ENCODE data around the gene GSPT1.
"Not testable (repeated sequence)": the region's sequence is repeated elsewhere in the genome, so short reads cannot be mapped to it uniquely, and the experiment has no call there.

The GSPT1 gene

GRCh38 chr16:11851294-11852091, 64.3 kb downstream of the GSPT1 start, which contains the start of gene RSL1D1:
Gene RSL1D1 (minus strand): TSS chr16:11851542. CDS start chr16:11851512, 30 bp downstream.
- DNase-seq: peak; percentile 90

- no peak for DNase-seq
These were observed 66.9 kb downstream of the GSPT1 start for GRCh38 chr16:11848842-11849241.

- DNase-seq: no peak
These were observed 71.3 kb downstream of the GSPT1 start for GRCh38 chr16:11844499-11844898.

GRCh38 chr16:11843861-11844260, 71.9 kb downstream of the GSPT1 start:
- no peak for DNase-seq

- DNase-seq: no peak
These were observed 72.5 kb downstream of the GSPT1 start for GRCh38 chr16:11843206-11843605.

- DNase-seq: no peak
These were observed 74.7 kb downstream of the GSPT1 start for GRCh38 chr16:11841026-11841425.

- no peak for DNase-seq
These were observed 79.0 kb downstream of the GSPT1 start for GRCh38 chr16:11836650-11837244.

GRCh38 chr16:11835891-11836649, 79.7 kb downstream of the GSPT1 start:
- DNase-seq: no peak

GRCh38 chr16:11835309-11835708, 80.4 kb downstream of the GSPT1 start:
- no peak for DNase-seq

- DNase-seq: no peak
These were observed 81.6 kb downstream of the GSPT1 start for GRCh38 chr16:11833951-11834695.

GRCh38 chr16:11828696-11829095, 87.1 kb downstream of the GSPT1 start:
- DNase-seq: no peak

GRCh38 chr16:11825520-11826165, 90.1 kb downstream of the GSPT1 start:
- DNase-seq: not testable (repeated sequence)

GRCh38 chr16:11824362-11824761, 91.4 kb downstream of the GSPT1 start:
- no peak for DNase-seq

GRCh38 chr16:11823645-11824044, 92.1 kb downstream of the GSPT1 start:
- not testable (repeated sequence) for DNase-seq

GRCh38 chr16:11819798-11820197, 96.0 kb downstream of the GSPT1 start:
- DNase-seq: no peak

GRCh38 chr16:11818970-11819369, 96.8 kb downstream of the GSPT1 start:
- not testable (repeated sequence) for DNase-seq

Measured in KG1 (cell line).